ENCODE data around the gene SH3GL2. TPM values are rescaled to one million over a fixed set of nuclear protein-coding genes. Genes with fewer than 3 reads are reported as not detected.

The SH3GL2 gene
- total RNA-seq, 5 donors from 2014 or later (not counting 1 experiment from before 2014, with no cell fraction given): not detected

DNA sequence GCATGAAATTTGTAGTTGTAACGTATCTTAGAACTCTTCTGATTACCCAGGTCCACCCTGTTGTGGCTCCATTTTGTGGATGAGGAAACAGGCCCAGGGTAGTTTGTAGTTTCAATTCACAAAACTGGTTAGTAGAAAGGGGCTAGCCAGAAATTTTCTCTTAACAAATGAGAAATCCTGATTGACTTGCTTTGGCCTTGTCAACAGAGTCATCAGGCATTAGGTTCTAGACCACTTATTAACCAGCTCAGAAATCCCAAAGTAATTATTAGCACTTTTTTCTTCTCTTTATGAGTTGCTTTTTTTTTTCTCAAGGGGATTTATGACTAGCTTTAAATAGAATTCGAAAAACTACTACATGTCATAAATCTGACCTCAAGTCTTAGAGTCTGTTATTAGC, 160.2 kb downstream of the SH3GL2 start:
- Mint-ChIP-seq H3K9me3 (peaks cover 9 to 22% (median 15%) of the 10 kb centered on the region in 3 donors), H3K27me3 (no peaks in the 10 kb centered on the region), H3K27ac (no peak overlapping the region), H3K4me1 (no peaks in the 10 kb centered on the region), H3K4me3 (no peak overlapping the region), H3K36me3 (no peaks in the 10 kb centered on the region)
- H3K27ac ChIP-seq (ENCODE audit: low read length): no peak overlapping the region
- POLR2A ChIA-PET: no interaction called here
- WGBS (ENCODE audit: insufficient coverage): no CpG with 5 or more reads among the region's 2 CpGs
- no peak overlapping the region for H3K4me3 ChIP-seq (ENCODE audit: control insufficient read depth in 1 of 2, extremely low read depth in 1 of 2, low read length in 1 of 2)
- H3K4me1 ChIP-seq (ENCODE audit: control insufficient read depth in 1 of 2, extremely low read depth in 1 of 2, insufficient read depth in 2 of 2, low read length in 2 of 2): no peaks in the 10 kb centered on the region
- no peaks in the 10 kb centered on the region for H3K36me3 ChIP-seq (ENCODE audit: control insufficient read depth in 2 of 2, extremely low read depth in 1 of 2, insufficient read depth in 1 of 2, low read length in 1 of 2)
- no peaks in the 10 kb centered on the region for H3K9me3 ChIP-seq
- CTCF ChIA-PET: interaction anchor here in 1 of 2 donors (0.6 kb wide), 1 partner anchor 25 kb away, joined by 3 read pairs; no protein-coding TSS in a partner anchor
- no peak for ATAC-seq (replicated peaks in 1 of 4)
- DNase-seq: no peak
- H3K27me3 ChIP-seq (replicated peaks in 1 of 2; ENCODE audit: control insufficient read depth in 2 of 2, extremely low read depth in 1 of 2, insufficient read depth in 2 of 2, low read length in 1 of 2): no peaks in the 10 kb centered on the region

DNA sequence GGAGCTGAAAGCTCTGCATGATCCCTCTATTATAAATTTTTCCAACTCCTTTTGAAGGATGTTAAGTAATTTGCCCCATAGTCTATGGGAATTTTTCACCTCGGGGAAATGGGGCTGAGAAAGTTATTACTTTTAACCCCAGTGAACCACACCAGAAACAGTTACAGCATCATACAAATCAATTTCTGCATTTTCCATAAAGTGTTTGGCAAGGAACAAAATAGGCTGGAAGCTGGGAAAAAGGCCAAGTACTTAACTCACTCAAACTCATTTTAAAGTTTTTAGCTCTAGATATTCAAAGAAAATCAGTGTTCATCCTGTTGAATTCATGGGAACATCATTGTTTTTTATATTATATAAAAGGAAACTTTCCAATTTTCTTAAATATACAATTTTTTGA, 160.9 kb downstream of the SH3GL2 start:
- ChIA-PET POLR2A (interaction anchor here in 1 of 2 donors (0.7 kb wide), 1 partner anchor 944 kb away, joined by 3 read pairs; no protein-coding TSS in a partner anchor), CTCF (no interaction called here)
- no peaks in the 10 kb centered on the region for H3K9me3 ChIP-seq
- H3K27ac ChIP-seq (ENCODE audit: low read length): no peak overlapping the region
- no peaks in the 10 kb centered on the region for H3K4me1 ChIP-seq (ENCODE audit: control insufficient read depth in 1 of 2, extremely low read depth in 1 of 2, insufficient read depth in 2 of 2, low read length in 2 of 2)
- H3K36me3 ChIP-seq (ENCODE audit: control insufficient read depth in 2 of 2, extremely low read depth in 1 of 2, insufficient read depth in 1 of 2, low read length in 1 of 2): no peaks in the 10 kb centered on the region
- no peak for ATAC-seq (replicated peaks in 1 of 4)
- no peaks in the 10 kb centered on the region for H3K27me3 Mint-ChIP-seq
- no peak overlapping the region for H3K4me3 Mint-ChIP-seq
- no peaks in the 10 kb centered on the region for H3K27me3 ChIP-seq (replicated peaks in 1 of 2; ENCODE audit: control insufficient read depth in 2 of 2, extremely low read depth in 1 of 2, insufficient read depth in 2 of 2, low read length in 1 of 2)
- H3K9me3 Mint-ChIP-seq: peaks cover 9 to 22% (median 15%) of the 10 kb centered on the region in 3 donors
- no peak for DNase-seq
- H3K4me3 ChIP-seq (ENCODE audit: control insufficient read depth in 1 of 2, extremely low read depth in 1 of 2, low read length in 1 of 2): no peak overlapping the region
- WGBS (ENCODE audit: insufficient coverage): no CpG with 5 or more reads among the region's 1 CpG
- H3K27ac Mint-ChIP-seq: no peak overlapping the region
- no peaks in the 10 kb centered on the region for H3K4me1 Mint-ChIP-seq
- no peaks in the 10 kb centered on the region for H3K36me3 Mint-ChIP-seq

DNA sequence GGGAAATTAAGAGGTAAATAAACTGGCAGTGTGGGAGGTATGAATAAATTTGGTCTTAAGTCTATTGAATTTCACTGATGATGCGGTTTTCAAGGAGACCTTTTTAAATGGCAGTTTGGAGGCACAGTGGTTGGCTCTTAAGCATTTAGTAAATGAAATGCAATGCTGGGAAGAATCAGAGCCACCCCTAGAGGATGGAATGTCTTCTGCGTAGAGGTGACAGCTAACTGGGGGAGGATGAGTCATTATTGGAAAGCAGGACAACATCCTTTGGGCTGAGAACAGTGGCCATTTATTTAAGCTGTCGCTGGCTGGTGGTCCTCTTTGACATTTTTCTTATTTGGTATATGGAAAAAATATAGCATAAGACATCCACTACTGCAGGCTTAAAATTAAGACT, 163.2 kb downstream of the SH3GL2 start:
- CTCF ChIA-PET: no interaction called here
- 75% methylated on average over 1 of the region's 3 CpGs for WGBS (ENCODE audit: insufficient coverage)
- H3K27ac Mint-ChIP-seq: no peak overlapping the region

DNA sequence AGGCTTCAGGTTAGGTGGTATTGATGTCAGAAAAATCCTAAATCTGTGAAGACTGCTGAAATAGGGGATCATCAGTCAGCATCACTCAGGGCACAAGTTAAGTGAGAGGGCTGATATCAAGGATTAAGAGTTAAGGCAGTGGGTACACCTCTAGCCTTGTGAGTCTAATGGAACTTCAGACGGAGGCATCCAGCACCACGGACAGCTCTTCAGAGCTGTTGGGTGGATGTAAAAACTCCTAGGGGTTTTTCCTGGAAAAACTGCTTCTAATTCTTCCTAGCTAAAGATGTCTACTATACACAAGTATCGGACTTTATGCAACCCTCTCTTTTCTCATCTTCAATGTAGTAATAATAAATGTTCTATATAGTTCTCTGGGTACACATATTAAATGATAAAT, 165.9 kb downstream of the SH3GL2 start:
- no CpG with 5 or more reads among the region's 3 CpGs for WGBS (ENCODE audit: insufficient coverage)
- H3K4me1 Mint-ChIP-seq: no peaks in the 10 kb centered on the region
- Histone ChIP-seq H3K9me3 (no peaks in the 10 kb centered on the region), H3K4me1 (ENCODE audit: control insufficient read depth in 1 of 2, extremely low read depth in 1 of 2, insufficient read depth in 2 of 2, low read length in 2 of 2) (no peaks in the 10 kb centered on the region), H3K27me3 (replicated peaks in 1 of 2; ENCODE audit: control insufficient read depth in 2 of 2, extremely low read depth in 1 of 2, insufficient read depth in 2 of 2, low read length in 1 of 2) (no peaks in the 10 kb centered on the region), H3K4me3 (ENCODE audit: control insufficient read depth in 1 of 2, extremely low read depth in 1 of 2, low read length in 1 of 2) (no peak overlapping the region), H3K27ac (ENCODE audit: low read length) (no peak overlapping the region), H3K36me3 (ENCODE audit: control insufficient read depth in 2 of 2, extremely low read depth in 1 of 2, insufficient read depth in 1 of 2, low read length in 1 of 2) (no peaks in the 10 kb centered on the region)
- H3K36me3 Mint-ChIP-seq: no peaks in the 10 kb centered on the region
- H3K27me3 Mint-ChIP-seq: no peaks in the 10 kb centered on the region
- H3K9me3 Mint-ChIP-seq: peaks cover 9 to 14% (median 12%) of the 10 kb centered on the region in 3 donors
- H3K4me3 Mint-ChIP-seq: no peak overlapping the region
- ChIA-PET POLR2A (no interaction called here), CTCF (no interaction called here)
- H3K27ac Mint-ChIP-seq: no peak overlapping the region
- no peak for DNase-seq
- ATAC-seq (replicated peaks in 1 of 4): no peak

More for the DNA sequence above, 163.2 kb downstream of the SH3GL2 start:
- Histone ChIP-seq H3K4me1 (ENCODE audit: control insufficient read depth in 1 of 2, extremely low read depth in 1 of 2, insufficient read depth in 2 of 2, low read length in 2 of 2) (no peaks in the 10 kb centered on the region), H3K4me3 (ENCODE audit: control insufficient read depth in 1 of 2, extremely low read depth in 1 of 2, low read length in 1 of 2) (no peak overlapping the region), H3K36me3 (ENCODE audit: control insufficient read depth in 2 of 2, extremely low read depth in 1 of 2, insufficient read depth in 1 of 2, low read length in 1 of 2) (no peaks in the 10 kb centered on the region), H3K27me3 (replicated peaks in 1 of 2; ENCODE audit: control insufficient read depth in 2 of 2, extremely low read depth in 1 of 2, insufficient read depth in 2 of 2, low read length in 1 of 2) (no peaks in the 10 kb centered on the region), H3K27ac (ENCODE audit: low read length) (no peak overlapping the region), H3K9me3 (no peaks in the 10 kb centered on the region)
- POLR2A ChIA-PET: no interaction called here
- DNase-seq: no peak
- no peaks in the 10 kb centered on the region for H3K36me3 Mint-ChIP-seq
- no peak overlapping the region for H3K4me3 Mint-ChIP-seq
- ATAC-seq (replicated peaks in 1 of 4): no peak
- peaks cover 4 to 15% (median 11%) of the 10 kb centered on the region in 3 donors for H3K9me3 Mint-ChIP-seq
- H3K27me3 Mint-ChIP-seq: no peaks in the 10 kb centered on the region
- H3K4me1 Mint-ChIP-seq: no peaks in the 10 kb centered on the region

DNA sequence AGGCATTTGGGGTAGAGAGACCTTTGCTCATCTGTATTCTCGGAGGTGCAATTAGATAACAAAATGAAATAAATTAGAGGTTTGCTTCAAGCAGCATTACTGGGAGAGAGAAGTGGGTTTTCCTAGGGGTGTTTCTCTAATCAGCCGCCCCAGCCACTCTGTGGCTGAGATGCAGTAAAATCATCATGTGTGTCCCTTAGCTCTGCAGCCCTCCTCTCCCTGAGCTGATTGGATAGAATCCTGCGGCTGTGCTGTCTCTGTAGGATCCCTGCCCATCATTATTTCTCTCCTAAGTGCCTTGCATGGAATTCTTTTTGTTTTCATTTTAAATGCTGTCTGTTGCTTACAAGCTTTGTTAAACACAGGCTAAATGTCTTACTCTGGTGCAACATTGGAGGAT, 171.4 kb downstream of the SH3GL2 start:
- H3K4me3 ChIP-seq (ENCODE audit: control insufficient read depth in 1 of 2, extremely low read depth in 1 of 2, low read length in 1 of 2): no peak overlapping the region
- H3K9me3 ChIP-seq: no peaks in the 10 kb centered on the region
- Mint-ChIP-seq H3K4me1 (no peaks in the 10 kb centered on the region), H3K27ac (no peak overlapping the region), H3K4me3 (no peak overlapping the region), H3K9me3 (peaks cover 9 to 27% (median 18%) of the 10 kb centered on the region in 3 donors), H3K36me3 (no peaks in the 10 kb centered on the region), H3K27me3 (no peaks in the 10 kb centered on the region)
- no peaks in the 10 kb centered on the region for H3K4me1 ChIP-seq (ENCODE audit: control insufficient read depth in 1 of 2, extremely low read depth in 1 of 2, insufficient read depth in 2 of 2, low read length in 2 of 2)
- no peaks in the 10 kb centered on the region for H3K27me3 ChIP-seq (replicated peaks in 1 of 2; ENCODE audit: control insufficient read depth in 2 of 2, extremely low read depth in 1 of 2, insufficient read depth in 2 of 2, low read length in 1 of 2)
- ATAC-seq (replicated peaks in 1 of 4): no peak
- ChIA-PET POLR2A (interaction anchor here in 1 of 2 donors (0.6 kb wide), 1 partner anchor 80 kb away, joined by 3 read pairs; no protein-coding TSS in a partner anchor), CTCF (no interaction called here)
- 75% methylated on average over 1 of the region's 3 CpGs for WGBS (ENCODE audit: insufficient coverage)
- H3K27ac ChIP-seq (ENCODE audit: low read length): no peak overlapping the region
- DNase-seq: no peak
- no peaks in the 10 kb centered on the region for H3K36me3 ChIP-seq (ENCODE audit: control insufficient read depth in 2 of 2, extremely low read depth in 1 of 2, insufficient read depth in 1 of 2, low read length in 1 of 2)

DNA sequence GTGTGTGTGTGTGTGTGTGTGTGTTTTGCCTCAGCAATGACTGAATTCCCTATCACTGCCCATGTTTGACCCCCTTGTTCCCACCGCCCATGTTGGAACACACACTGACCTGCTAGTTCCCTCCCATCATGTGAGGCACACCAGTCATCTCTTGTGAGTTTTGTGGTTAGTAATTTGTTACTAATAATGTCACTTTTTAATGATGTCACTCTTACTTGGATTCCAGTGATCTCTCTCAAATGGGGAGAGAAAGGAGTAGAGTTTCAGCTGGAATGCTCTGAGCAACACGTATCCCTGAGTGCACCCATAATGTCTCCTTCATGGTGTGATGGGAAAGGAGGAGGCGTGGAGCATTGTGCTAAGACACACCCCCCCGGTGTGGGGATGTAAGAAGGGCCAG, 172.6 kb downstream of the SH3GL2 start:
- Mint-ChIP-seq H3K4me3 (no peak overlapping the region), H3K27ac (no peak overlapping the region), H3K27me3 (no peaks in the 10 kb centered on the region), H3K36me3 (no peaks in the 10 kb centered on the region), H3K9me3 (peaks cover 6 to 22% (median 17%) of the 10 kb centered on the region in 3 donors), H3K4me1 (no peaks in the 10 kb centered on the region)
- H3K4me3 ChIP-seq (ENCODE audit: control insufficient read depth in 1 of 2, extremely low read depth in 1 of 2, low read length in 1 of 2): no peak overlapping the region
- no peak for ATAC-seq (replicated peaks in 1 of 4)
- no peaks in the 10 kb centered on the region for H3K36me3 ChIP-seq (ENCODE audit: control insufficient read depth in 2 of 2, extremely low read depth in 1 of 2, insufficient read depth in 1 of 2, low read length in 1 of 2)
- ChIA-PET CTCF (no interaction called here), POLR2A (interaction anchor here in 1 of 2 donors (0.5 kb wide), 1 partner anchor 600 kb away, joined by 4 read pairs; no protein-coding TSS in a partner anchor)
- DNase-seq: no peak
- H3K27ac ChIP-seq (ENCODE audit: low read length): no peak overlapping the region
- no peaks in the 10 kb centered on the region for H3K9me3 ChIP-seq
- WGBS (ENCODE audit: insufficient coverage): no CpG with 5 or more reads among the region's 4 CpGs
- no peaks in the 10 kb centered on the region for H3K27me3 ChIP-seq (replicated peaks in 1 of 2; ENCODE audit: control insufficient read depth in 2 of 2, extremely low read depth in 1 of 2, insufficient read depth in 2 of 2, low read length in 1 of 2)
- H3K4me1 ChIP-seq (ENCODE audit: control insufficient read depth in 1 of 2, extremely low read depth in 1 of 2, insufficient read depth in 2 of 2, low read length in 2 of 2): no peaks in the 10 kb centered on the region

DNA sequence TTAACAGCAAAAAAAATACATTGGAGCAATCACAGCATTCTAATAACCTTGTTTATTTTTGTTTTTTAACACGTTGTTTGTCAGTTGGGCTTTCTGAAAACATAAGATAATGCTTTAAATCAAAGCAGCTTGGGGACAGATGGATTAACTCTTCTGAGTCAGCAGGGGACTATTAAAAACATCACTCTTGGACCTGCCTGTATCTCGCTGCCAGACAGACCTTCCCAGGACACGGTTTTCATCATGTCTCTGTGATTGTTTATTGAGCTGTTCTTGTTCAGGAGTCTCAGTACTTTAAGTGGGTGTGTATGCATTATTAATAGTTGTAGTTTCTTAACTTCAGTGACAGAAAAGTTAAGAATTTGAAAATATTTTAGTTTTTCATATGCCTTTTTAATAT, 173.2 kb downstream of the SH3GL2 start:
- Histone ChIP-seq H3K4me1 (ENCODE audit: control insufficient read depth in 1 of 2, extremely low read depth in 1 of 2, insufficient read depth in 2 of 2, low read length in 2 of 2) (no peaks in the 10 kb centered on the region), H3K27me3 (replicated peaks in 1 of 2; ENCODE audit: control insufficient read depth in 2 of 2, extremely low read depth in 1 of 2, insufficient read depth in 2 of 2, low read length in 1 of 2) (no peaks in the 10 kb centered on the region), H3K36me3 (ENCODE audit: control insufficient read depth in 2 of 2, extremely low read depth in 1 of 2, insufficient read depth in 1 of 2, low read length in 1 of 2) (no peaks in the 10 kb centered on the region), H3K9me3 (no peaks in the 10 kb centered on the region), H3K4me3 (ENCODE audit: control insufficient read depth in 1 of 2, extremely low read depth in 1 of 2, low read length in 1 of 2) (no peak overlapping the region), H3K27ac (ENCODE audit: low read length) (no peak overlapping the region)
- peaks cover 6 to 22% (median 17%) of the 10 kb centered on the region in 3 donors for H3K9me3 Mint-ChIP-seq
- H3K27me3 Mint-ChIP-seq: no peaks in the 10 kb centered on the region
- DNase-seq (no peak), ATAC-seq (replicated peaks in 1 of 4) (no peak)
- CTCF ChIA-PET: no interaction called here
- H3K4me3 Mint-ChIP-seq: no peak overlapping the region
- POLR2A ChIA-PET: no interaction called here
- H3K27ac Mint-ChIP-seq: no peak overlapping the region
- no peaks in the 10 kb centered on the region for H3K4me1 Mint-ChIP-seq
- no peaks in the 10 kb centered on the region for H3K36me3 Mint-ChIP-seq
- 70% methylated on average over 2 of the region's 3 CpGs for WGBS (ENCODE audit: insufficient coverage)

Data from T-cell (primary cell).